ENCODE results near the gene MEIKIN.

DNA sequence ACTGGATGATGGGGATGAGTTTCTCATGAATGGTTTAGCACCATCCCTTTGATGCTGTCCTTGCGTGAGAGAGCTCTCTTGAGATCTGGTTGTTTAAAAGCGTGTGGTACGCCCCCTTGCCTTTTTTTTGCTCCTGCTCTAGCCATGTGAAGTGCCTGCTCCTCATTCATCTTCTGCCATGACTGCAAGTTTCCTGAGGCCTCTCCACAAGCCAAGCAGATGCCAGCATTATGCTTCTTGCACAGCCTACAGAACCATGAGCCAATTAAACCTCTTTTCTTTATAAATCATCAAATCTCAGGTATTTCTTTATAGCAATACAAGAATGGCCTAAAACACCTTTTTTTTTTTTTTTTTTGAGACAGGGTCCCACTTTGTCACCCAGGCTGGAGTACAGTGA lies 181.5 kb downstream of the MEIKIN start:
- TF ChIP-seq, protein P1, sequence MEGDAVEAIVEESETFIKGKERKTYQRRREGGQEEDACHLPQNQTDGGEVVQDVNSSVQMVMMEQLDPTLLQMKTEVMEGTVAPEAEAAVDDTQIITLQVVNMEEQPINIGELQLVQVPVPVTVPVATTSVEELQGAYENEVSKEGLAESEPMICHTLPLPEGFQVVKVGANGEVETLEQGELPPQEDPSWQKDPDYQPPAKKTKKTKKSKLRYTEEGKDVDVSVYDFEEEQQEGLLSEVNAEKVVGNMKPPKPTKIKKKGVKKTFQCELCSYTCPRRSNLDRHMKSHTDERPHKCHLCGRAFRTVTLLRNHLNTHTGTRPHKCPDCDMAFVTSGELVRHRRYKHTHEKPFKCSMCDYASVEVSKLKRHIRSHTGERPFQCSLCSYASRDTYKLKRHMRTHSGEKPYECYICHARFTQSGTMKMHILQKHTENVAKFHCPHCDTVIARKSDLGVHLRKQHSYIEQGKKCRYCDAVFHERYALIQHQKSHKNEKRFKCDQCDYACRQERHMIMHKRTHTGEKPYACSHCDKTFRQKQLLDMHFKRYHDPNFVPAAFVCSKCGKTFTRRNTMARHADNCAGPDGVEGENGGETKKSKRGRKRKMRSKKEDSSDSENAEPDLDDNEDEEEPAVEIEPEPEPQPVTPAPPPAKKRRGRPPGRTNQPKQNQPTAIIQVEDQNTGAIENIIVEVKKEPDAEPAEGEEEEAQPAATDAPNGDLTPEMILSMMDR (IDR thresholded peaks at IDR 0.05; ENCODE audit: low read depth, low read length, missing input control) = no peak
- TF ChIP-seq RAD21 (IDR thresholded peaks at IDR 0.05) = no peak
- TF ChIP-seq, protein P2, sequence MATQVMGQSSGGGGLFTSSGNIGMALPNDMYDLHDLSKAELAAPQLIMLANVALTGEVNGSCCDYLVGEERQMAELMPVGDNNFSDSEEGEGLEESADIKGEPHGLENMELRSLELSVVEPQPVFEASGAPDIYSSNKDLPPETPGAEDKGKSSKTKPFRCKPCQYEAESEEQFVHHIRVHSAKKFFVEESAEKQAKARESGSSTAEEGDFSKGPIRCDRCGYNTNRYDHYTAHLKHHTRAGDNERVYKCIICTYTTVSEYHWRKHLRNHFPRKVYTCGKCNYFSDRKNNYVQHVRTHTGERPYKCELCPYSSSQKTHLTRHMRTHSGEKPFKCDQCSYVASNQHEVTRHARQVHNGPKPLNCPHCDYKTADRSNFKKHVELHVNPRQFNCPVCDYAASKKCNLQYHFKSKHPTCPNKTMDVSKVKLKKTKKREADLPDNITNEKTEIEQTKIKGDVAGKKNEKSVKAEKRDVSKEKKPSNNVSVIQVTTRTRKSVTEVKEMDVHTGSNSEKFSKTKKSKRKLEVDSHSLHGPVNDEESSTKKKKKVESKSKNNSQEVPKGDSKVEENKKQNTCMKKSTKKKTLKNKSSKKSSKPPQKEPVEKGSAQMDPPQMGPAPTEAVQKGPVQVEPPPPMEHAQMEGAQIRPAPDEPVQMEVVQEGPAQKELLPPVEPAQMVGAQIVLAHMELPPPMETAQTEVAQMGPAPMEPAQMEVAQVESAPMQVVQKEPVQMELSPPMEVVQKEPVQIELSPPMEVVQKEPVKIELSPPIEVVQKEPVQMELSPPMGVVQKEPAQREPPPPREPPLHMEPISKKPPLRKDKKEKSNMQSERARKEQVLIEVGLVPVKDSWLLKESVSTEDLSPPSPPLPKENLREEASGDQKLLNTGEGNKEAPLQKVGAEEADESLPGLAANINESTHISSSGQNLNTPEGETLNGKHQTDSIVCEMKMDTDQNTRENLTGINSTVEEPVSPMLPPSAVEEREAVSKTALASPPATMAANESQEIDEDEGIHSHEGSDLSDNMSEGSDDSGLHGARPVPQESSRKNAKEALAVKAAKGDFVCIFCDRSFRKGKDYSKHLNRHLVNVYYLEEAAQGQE (IDR thresholded peaks at IDR 0.05) = no peak
- no peak for TF ChIP-seq YY1 (IDR thresholded peaks at IDR 0.05)
- TF ChIP-seq FOXA1 (IDR thresholded peaks at IDR 0.05) = no peak
- no peak for TF ChIP-seq RXRA (IDR thresholded peaks at IDR 0.05)
- TF ChIP-seq JUND (IDR thresholded peaks at IDR 0.05) = no peak
- TF ChIP-seq GABPA (IDR thresholded peaks at IDR 0.05 in 1 of 2, conservative IDR thresholded peaks at IDR 0.05 in 1 of 2) = no peak
- TF ChIP-seq FOXA2 (IDR thresholded peaks at IDR 0.05) = no peak
- TF ChIP-seq NR2F2 (IDR thresholded peaks at IDR 0.05) = no peak
